ENCODE results near the gene TMEM140. TPM values are rescaled to one million over a fixed set of nuclear protein-coding genes. Genes with fewer than 3 reads are reported as not detected.

TMEM140 gene
- total RNA-seq, 4 donors from 2014 or later, result 116 to 179 (median 145) TPM

DNA sequence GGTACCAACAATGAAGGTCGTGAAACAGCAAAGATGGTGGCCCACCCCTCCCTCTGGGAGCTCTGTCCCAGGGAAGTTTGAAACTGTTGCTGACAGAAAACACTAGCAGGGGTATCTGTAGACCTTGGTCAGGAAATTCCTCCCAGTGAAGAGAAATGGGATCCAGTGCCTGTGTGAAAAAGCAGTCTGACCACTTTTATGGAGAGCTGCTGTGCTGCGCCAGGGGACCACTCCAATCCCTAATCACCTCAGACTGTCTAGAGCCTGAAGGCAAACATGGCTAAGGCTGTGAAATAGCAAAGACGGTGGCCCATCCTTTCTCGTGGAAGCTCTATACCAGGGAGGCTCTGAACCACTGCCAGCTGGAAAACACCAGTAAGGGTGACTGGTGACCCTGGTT lies 38.3 kb upstream of the TMEM140 start:
- DNase-seq, result no peak
- Histone ChIP-seq H3K4me3 (no peak overlapping the region), H3K4me1 (no peaks in the 10 kb centered on the region), H3K36me3 (no peaks in the 10 kb centered on the region), H3K9me3 (no peaks in the 10 kb centered on the region), H3K27me3 (no peaks in the 10 kb centered on the region), H3K27ac (no peak overlapping the region)
- intact Hi-C loops (cut with DNase I; ENCODE audit: low total_unique reads), result no loop called here
- ATAC-seq, result no peak
- TF ChIP-seq, protein P1, sequence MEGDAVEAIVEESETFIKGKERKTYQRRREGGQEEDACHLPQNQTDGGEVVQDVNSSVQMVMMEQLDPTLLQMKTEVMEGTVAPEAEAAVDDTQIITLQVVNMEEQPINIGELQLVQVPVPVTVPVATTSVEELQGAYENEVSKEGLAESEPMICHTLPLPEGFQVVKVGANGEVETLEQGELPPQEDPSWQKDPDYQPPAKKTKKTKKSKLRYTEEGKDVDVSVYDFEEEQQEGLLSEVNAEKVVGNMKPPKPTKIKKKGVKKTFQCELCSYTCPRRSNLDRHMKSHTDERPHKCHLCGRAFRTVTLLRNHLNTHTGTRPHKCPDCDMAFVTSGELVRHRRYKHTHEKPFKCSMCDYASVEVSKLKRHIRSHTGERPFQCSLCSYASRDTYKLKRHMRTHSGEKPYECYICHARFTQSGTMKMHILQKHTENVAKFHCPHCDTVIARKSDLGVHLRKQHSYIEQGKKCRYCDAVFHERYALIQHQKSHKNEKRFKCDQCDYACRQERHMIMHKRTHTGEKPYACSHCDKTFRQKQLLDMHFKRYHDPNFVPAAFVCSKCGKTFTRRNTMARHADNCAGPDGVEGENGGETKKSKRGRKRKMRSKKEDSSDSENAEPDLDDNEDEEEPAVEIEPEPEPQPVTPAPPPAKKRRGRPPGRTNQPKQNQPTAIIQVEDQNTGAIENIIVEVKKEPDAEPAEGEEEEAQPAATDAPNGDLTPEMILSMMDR (IDR thresholded peaks at IDR 0.05 in 4 of 5, conservative IDR thresholded peaks at IDR 0.05 in 1 of 5), result no peak
- no peak for TF ChIP-seq POLR2A (IDR thresholded peaks at IDR 0.05)
- in situ Hi-C loops (cut with MboI; ENCODE audit: low sequenced_read_pairs in 4 of 4), result no loop called here

DNA sequence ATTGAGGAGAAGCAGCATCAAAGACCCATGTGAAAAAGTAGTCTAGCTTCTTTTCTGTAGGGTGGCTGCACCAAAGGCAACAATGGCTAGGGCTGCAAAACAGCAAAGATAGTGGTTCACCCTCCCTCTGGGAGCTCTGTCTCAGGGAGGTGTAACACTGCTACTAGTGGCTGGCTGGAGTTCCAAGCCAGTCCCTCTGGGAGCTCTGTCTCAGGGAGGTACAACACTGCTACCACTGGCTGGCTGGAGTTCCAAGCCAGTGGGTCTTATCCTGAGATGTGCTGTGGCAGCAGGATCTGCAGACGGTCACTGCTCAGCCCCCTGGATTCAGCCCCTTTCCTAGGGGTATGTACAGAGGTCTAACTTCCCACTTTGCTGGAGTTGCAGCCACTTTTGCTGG lies 37.9 kb upstream of the TMEM140 start:
- Histone ChIP-seq H3K36me3 (no peaks in the 10 kb centered on the region), H3K9me3 (no peaks in the 10 kb centered on the region), H3K4me3 (no peak overlapping the region), H3K27me3 (no peaks in the 10 kb centered on the region), H3K27ac (no peak overlapping the region), H3K4me1 (no peaks in the 10 kb centered on the region)
- ATAC-seq, result no peak
- no peak for DNase-seq
- no peak for TF ChIP-seq POLR2A (IDR thresholded peaks at IDR 0.05)
- TF ChIP-seq, protein P1 (IDR thresholded peaks at IDR 0.05 in 4 of 5, conservative IDR thresholded peaks at IDR 0.05 in 1 of 5), result no peak
- intact Hi-C loops (cut with DNase I; ENCODE audit: low total_unique reads) (no loop called here), in situ Hi-C loops (cut with MboI; ENCODE audit: low sequenced_read_pairs in 4 of 4) (no loop called here)

DNA sequence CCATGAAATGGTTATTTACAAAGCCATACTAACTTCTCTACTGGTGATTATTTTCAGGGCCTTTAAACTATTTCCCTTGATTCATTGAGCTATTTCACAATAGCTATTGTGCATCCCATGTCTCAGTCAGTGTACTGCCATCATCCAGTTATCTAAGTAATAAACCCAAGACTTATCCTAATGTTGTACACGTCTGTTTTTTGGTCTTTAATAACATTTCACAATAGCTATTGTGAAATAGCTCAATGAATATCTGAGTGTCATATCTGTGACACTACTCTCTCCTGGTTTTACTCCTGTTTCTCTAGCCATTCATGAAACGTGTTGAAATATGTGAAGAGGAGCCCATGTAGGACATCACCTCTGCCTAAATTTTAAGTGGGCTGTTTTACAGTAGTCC lies 36.5 kb upstream of the TMEM140 start:
- Histone ChIP-seq H3K4me3 (no peak overlapping the region), H3K9me3 (no peaks in the 10 kb centered on the region), H3K4me1 (no peaks in the 10 kb centered on the region), H3K27me3 (no peaks in the 10 kb centered on the region), H3K36me3 (no peaks in the 10 kb centered on the region), H3K27ac (no peak overlapping the region)
- TF ChIP-seq, protein P1 (IDR thresholded peaks at IDR 0.05 in 4 of 5, conservative IDR thresholded peaks at IDR 0.05 in 1 of 5), result no peak
- TF ChIP-seq POLR2A (IDR thresholded peaks at IDR 0.05), result no peak
- in situ Hi-C loops (cut with MboI; ENCODE audit: low sequenced_read_pairs in 4 of 4) (no loop called here), intact Hi-C loops (cut with DNase I; ENCODE audit: low total_unique reads) (no loop called here)
- DNase-seq, result no peak
- no peak for ATAC-seq

DNA sequence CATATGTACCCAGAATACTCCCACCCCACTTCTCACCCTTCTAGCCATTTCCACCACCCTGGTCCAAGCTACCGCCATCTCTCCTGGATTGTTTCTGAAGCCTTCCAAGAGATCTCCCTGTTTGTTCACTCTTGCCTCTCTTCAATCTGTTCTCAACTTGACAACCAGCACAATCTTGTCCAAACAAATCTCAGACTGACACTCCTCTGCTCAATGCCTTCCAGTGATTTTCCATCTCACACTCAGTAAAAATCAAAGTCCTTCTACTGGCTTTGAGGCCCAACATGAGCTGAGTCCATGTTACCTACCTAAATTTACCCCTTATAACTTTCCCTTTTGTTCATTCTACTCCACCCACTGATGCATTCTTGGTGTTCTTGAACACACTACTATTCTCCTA lies 33.2 kb upstream of the TMEM140 start:
- H3K4me3 ChIP-seq, result no peak overlapping the region
- H3K36me3 ChIP-seq, result no peaks in the 10 kb centered on the region
- intact Hi-C loops (cut with DNase I; ENCODE audit: low total_unique reads) (no loop called here), in situ Hi-C loops (cut with MboI; ENCODE audit: low sequenced_read_pairs in 4 of 4) (no loop called here)
- no peaks in the 10 kb centered on the region for H3K9me3 ChIP-seq
- no peaks in the 10 kb centered on the region for H3K27me3 ChIP-seq
- ATAC-seq, result no peak
- TF ChIP-seq, protein P1 (IDR thresholded peaks at IDR 0.05 in 4 of 5, conservative IDR thresholded peaks at IDR 0.05 in 1 of 5), result no peak
- TF ChIP-seq POLR2A (IDR thresholded peaks at IDR 0.05), result no peak
- no peaks in the 10 kb centered on the region for H3K4me1 ChIP-seq
- DNase-seq, result no peak
- no peak overlapping the region for H3K27ac ChIP-seq

DNA sequence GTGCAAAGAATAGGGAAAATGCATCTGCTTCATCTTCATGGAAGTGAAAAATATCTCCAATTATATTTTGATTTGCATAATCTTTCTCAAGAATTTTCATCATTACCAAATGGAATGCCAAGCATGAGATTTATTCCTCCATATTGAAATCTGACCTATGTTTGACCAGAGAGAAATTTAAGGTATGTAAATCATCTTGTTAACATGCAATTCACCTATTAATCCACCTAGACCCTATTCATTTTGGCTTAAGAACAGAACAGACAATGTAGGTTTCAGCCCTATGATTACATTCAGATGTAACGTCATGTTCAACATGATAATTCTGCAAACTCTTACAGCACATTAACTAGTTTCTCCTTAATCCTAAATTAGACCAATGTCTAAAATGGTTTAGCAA lies 30.8 kb upstream of the TMEM140 start:
- Histone ChIP-seq H3K4me3 (no peak overlapping the region), H3K9me3 (no peaks in the 10 kb centered on the region), H3K27ac (no peak overlapping the region), H3K36me3 (peaks cover 0 to 6% of the 10 kb centered on the region in 2 donors), H3K4me1 (no peaks in the 10 kb centered on the region), H3K27me3 (no peaks in the 10 kb centered on the region)
- no peak for ATAC-seq
- intact Hi-C loops (cut with DNase I; ENCODE audit: low total_unique reads) (no loop called here), in situ Hi-C loops (cut with MboI; ENCODE audit: low sequenced_read_pairs in 4 of 4) (no loop called here)
- TF ChIP-seq, protein P1 (IDR thresholded peaks at IDR 0.05 in 4 of 5, conservative IDR thresholded peaks at IDR 0.05 in 1 of 5), result no peak
- TF ChIP-seq POLR2A (IDR thresholded peaks at IDR 0.05), result no peak
- DNase-seq, result no peak

Measured in gastrocnemius medialis (tissue), 4 donors.